Fibroblast of skin of left biceps (primary cell): ENCODE results near the gene CAPN3.

Experiments
- DNase-seq, 2 experiments: peaks; one replicate each; pipeline ENCODE4 v3.0.0-alpha.2; 2013; ENCODE audit warnings: low read depth in 2 of 2

CAPN3 gene

GRCh38 chr15:42356851-42357250, 2.5 kb upstream of the CAPN3 start:
- DNase-seq, result no peak

GRCh38 chr15:42358141-42358540, 1.2 kb upstream of the CAPN3 start:
- DNase-seq, result no peak

GRCh38 chr15:42359985-42360384, 684 bp downstream of the CAPN3 start:
- DNase-seq, result no peak

GRCh38 chr15:42360535-42361112, 1.3 kb downstream of the CAPN3 start:
- no peak for DNase-seq

GRCh38 chr15:42363487-42363886, 4.2 kb downstream of the CAPN3 start:
- no peak for DNase-seq

GRCh38 chr15:42363942-42364341, 4.6 kb downstream of the CAPN3 start:
- no peak for DNase-seq

- no peak for DNase-seq
These were observed 5.2 kb downstream of the CAPN3 start for GRCh38 chr15:42364529-42364928.

GRCh38 chr15:42365921-42366550, 6.7 kb downstream of the CAPN3 start:
- DNase-seq, result no peak

GRCh38 chr15:42367041-42367440, 7.7 kb downstream of the CAPN3 start:
- DNase-seq, result no peak

GRCh38 chr15:42368096-42368495, 8.8 kb downstream of the CAPN3 start:
- DNase-seq, result no peak

GRCh38 chr15:42371096-42371495, 11.8 kb downstream of the CAPN3 start:
- DNase-seq, result no peak

GRCh38 chr15:42373274-42373673, 14.0 kb downstream of the CAPN3 start:
- no peak for DNase-seq

- no peak for DNase-seq
These were observed 14.6 kb downstream of the CAPN3 start for GRCh38 chr15:42373936-42374335.

- DNase-seq, result no peak
These were observed 15.5 kb downstream of the CAPN3 start for GRCh38 chr15:42374810-42375209.

- DNase-seq, result no peak
These were observed 16.0 kb downstream of the CAPN3 start for GRCh38 chr15:42375252-42375651.

- no peak for DNase-seq
These were observed 16.6 kb downstream of the CAPN3 start for GRCh38 chr15:42375941-42376340.

GRCh38 chr15:42378011-42378410, 18.7 kb downstream of the CAPN3 start:
- no peak for DNase-seq

GRCh38 chr15:42384597-42384996, 25.3 kb downstream of the CAPN3 start:
- no peak for DNase-seq

- DNase-seq, result peak in 1 of 2 experiments; percentile 12
These were observed 26.1 kb downstream of the CAPN3 start for GRCh38 chr15:42385206-42385979.

GRCh38 chr15:42385980-42386700, 26.8 kb downstream of the CAPN3 start:
- DNase-seq, result no peak

GRCh38 chr15:42387603-42388002, 28.3 kb downstream of the CAPN3 start:
- DNase-seq, result no peak

- DNase-seq, result no peak
These were observed 33.2 kb downstream of the CAPN3 start for GRCh38 chr15:42392309-42393024.
